GM12878 (cell line): Measurements from ENCODE around the gene PM20D2. TPM values are rescaled to one million over a fixed set of nuclear protein-coding genes. Genes with fewer than 3 reads are reported as not detected.

Experiments used
- ATAC-seq: fragments of 200-7000 bp; cut with Tn5 transposase; 3 replicates; pipeline ENCODE4 v1.9.1; 2020; ENCODE audit warnings: mild to moderate bottlenecking, moderate library complexity
- BruUV-seq: library from RNA; stranded (reverse); fragments of 400-500 nt; replicated peaks from 2 replicates; lab custom pipeline; 2021; lab: Mats Ljungman, UMichigan
- CTCF ChIA-PET: fragments of 300-600 bp; sonication (Branson Sonifier 250); formaldehyde crosslinking; extraction: SDS; loops from one replicate; lab custom pipeline; 2021; ENCODE audit warnings: inconsistent platforms; lab: Yijun Ruan, JAX
- POLR2A ChIA-PET: fragments of 350-600 bp; formaldehyde crosslinking; extraction: SDS; loops from one replicate; lab custom pipeline; 2021; ENCODE audit warnings: inconsistent platforms; lab: Charles Lee
- RAD21 ChIA-PET: fragments of 300-600 bp; sonication (Branson Sonifier 250); formaldehyde crosslinking; loops from one replicate; lab custom pipeline; 2023; ENCODE audit warnings: antibody characterized with exemption; ENCODE audit not compliant: unreplicated experiment; lab: Charles Lee
- SMC1A ChIA-PET: fragments of 300-600 bp; sonication (Branson Sonifier 250); formaldehyde crosslinking; loops from one replicate; lab custom pipeline; 2023; ENCODE audit not compliant: unreplicated experiment, uncharacterized antibody; lab: Charles Lee
- DNase-seq: peaks from one replicate; pipeline ENCODE4 v3.0.0-alpha.2; 2011; ENCODE audit warnings: low read depth, low spot score
- FAIRE-seq: peaks from 3 replicates; lab custom pipeline; 2011; peaks lifted over from hg19 to GRCh38; lab: Jason Lieb, UNC
- H2AFZ ChIP-seq: 2 replicates; pipeline ENCODE4 v1.6.0; 2011; ENCODE audit warnings: low read depth, low read length, control low read depth; ENCODE audit not compliant: control insufficient read depth
- H3K27ac ChIP-seq: 2 replicates; pipeline ENCODE4 v1.5.1; 2011; ENCODE audit warnings: control low read depth; ENCODE audit not compliant: control insufficient read depth, insufficient read depth
- H3K27me3 ChIP-seq, 2 experiments: replicated peaks in 1 of 2; 2 replicates each; pipeline versions ENCODE4 v1.6.0 to v1.6.1; 2011; ENCODE audit warnings: low read length in 1 of 2; ENCODE audit not compliant: control insufficient read depth in 2 of 2, insufficient read depth in 2 of 2
- H3K36me3 ChIP-seq, 2 experiments: 2 replicates each; pipeline ENCODE4 v1.5.1; 2011; ENCODE audit warnings: low read length in 1 of 2; ENCODE audit not compliant: control insufficient read depth in 2 of 2, insufficient read depth in 2 of 2
- H3K4me1 ChIP-seq: 2 replicates; pipeline ENCODE4 v1.6.1; 2011; ENCODE audit warnings: mild to moderate bottlenecking, low read length, moderate library complexity, mixed read lengths; ENCODE audit not compliant: control insufficient read depth, insufficient read depth
- H3K4me2 ChIP-seq: 2 replicates; pipeline ENCODE4 v1.6.0; 2011; ENCODE audit warnings: control low read depth; ENCODE audit not compliant: control insufficient read depth, insufficient read depth
- H3K4me3 ChIP-seq: fragments of 200-600 bp; sonication (generic); 2 replicates; pipeline ENCODE4 v1.5.1; 2016
- H3K79me2 ChIP-seq: 2 replicates; pipeline ENCODE4 v1.6.0; 2011; ENCODE audit warnings: low read length; ENCODE audit not compliant: control insufficient read depth, insufficient read depth
- H3K9ac ChIP-seq: 2 replicates; pipeline ENCODE4 v1.8.0; 2011; ENCODE audit warnings: low read length, control low read depth, mixed read lengths; ENCODE audit not compliant: control insufficient read depth, insufficient read depth
- H3K9me3 ChIP-seq: replicated peaks from 3 replicates; pipeline ENCODE4 v1.5.1; 2011; ENCODE audit warnings: mild to moderate bottlenecking, low read length; ENCODE audit not compliant: control insufficient read depth, insufficient read depth
- H4K20me1 ChIP-seq: 2 replicates; pipeline ENCODE4 v1.6.0; 2011; ENCODE audit not compliant: control insufficient read depth, insufficient read depth
- BHLHE40 ChIP-seq, 2 experiments: fragments of 450-650 bp in 1 of 2; IDR thresholded peaks; 2 replicates each; pipeline ENCODE4 v1.6.1; 2011 to 2017; ENCODE audit warnings: low read depth in 2 of 2, borderline replicate concordance in 1 of 2, improper control_type of control experiment in 1 of 2, low read length in 1 of 2, mild to moderate bottlenecking in 1 of 2
- BMI1 ChIP-seq: fragments of 450-650 bp; IDR thresholded peaks from 2 replicates; pipeline ENCODE4 v1.6.1; 2016; ENCODE audit warnings: mild to moderate bottlenecking, moderate library complexity, borderline replicate concordance
- CHD2 ChIP-seq: IDR thresholded peaks from 2 replicates; pipeline ENCODE4 v1.6.1; 2011; ENCODE audit warnings: low read depth, low read length, improper control_type of control experiment, borderline replicate concordance
- HDAC6 ChIP-seq: fragments of 200-600 bp; sonication (generic); IDR thresholded peaks from one replicate; pipeline ENCODE4 v1.8.0; 2017; ENCODE audit warnings: antibody characterized with exemption; ENCODE audit not compliant: unreplicated experiment
- JUND ChIP-seq: IDR thresholded peaks from 2 replicates; pipeline ENCODE4 v1.6.1; 2012; ENCODE audit warnings: low read depth, mild to moderate bottlenecking, low read length, improper control_type of control experiment, moderate library complexity
- MEF2A ChIP-seq: IDR thresholded peaks from 2 replicates; pipeline ENCODE4 v1.6.1; 2011; ENCODE audit warnings: low read depth, mild to moderate bottlenecking, low read length, moderate library complexity; ENCODE audit not compliant: insufficient read depth
- MTA2 ChIP-seq: fragments of 450-650 bp; IDR thresholded peaks from 2 replicates; pipeline ENCODE4 v1.6.1; 2016; ENCODE audit warnings: low read depth, mild to moderate bottlenecking, moderate library complexity
- NR2C1 ChIP-seq: fragments of 450-650 bp; IDR thresholded peaks from 2 replicates; pipeline ENCODE4 v1.6.1; 2017; ENCODE audit warnings: antibody characterized with exemption, mild to moderate bottlenecking, moderate library complexity
- NR2C2 ChIP-seq: IDR thresholded peaks from 2 replicates; pipeline ENCODE4 v1.6.1; 2011; ENCODE audit warnings: borderline replicate concordance, low read depth; ENCODE audit not compliant: control insufficient read depth, insufficient read length
- NRF1 ChIP-seq: conservative IDR thresholded peaks from 2 replicates; pipeline ENCODE4 v1.6.1; 2011; ENCODE audit warnings: mild to moderate bottlenecking, low read depth, low read length, improper control_type of control experiment
- PML ChIP-seq: IDR thresholded peaks from 2 replicates; pipeline ENCODE4 v1.6.1; 2012; ENCODE audit warnings: low read length, inconsistent platforms
- RAD21 ChIP-seq: IDR thresholded peaks from 2 replicates; pipeline ENCODE4 v1.6.1; 2011; ENCODE audit warnings: mild to moderate bottlenecking, low read depth, low read length, moderate library complexity; ENCODE audit not compliant: insufficient read depth
- RFX5 ChIP-seq: IDR thresholded peaks from 2 replicates; pipeline ENCODE4 v1.6.1; 2011; ENCODE audit warnings: low read depth, low read length, improper control_type of control experiment
- SRF ChIP-seq, 2 experiments: IDR thresholded peaks; 2 replicates each; pipeline ENCODE4 v1.6.1; 2011; ENCODE audit warnings: low read depth in 2 of 2, low read length in 2 of 2, mild to moderate bottlenecking in 1 of 2, moderate library complexity in 1 of 2
- ZNF24 ChIP-seq: fragments of 450-650 bp; IDR thresholded peaks from 2 replicates; pipeline ENCODE4 v1.6.1; 2017; ENCODE audit warnings: antibody characterized with exemption, mild to moderate bottlenecking
- WGBS: methylation state at CpG from one replicate; pipeline ENCODE4 v1.1.6; 2016; ENCODE audit warnings: low lambda C conversion rate; ENCODE audit not compliant: insufficient replicate concordance, insufficient coverage; ENCODE audit errors: missing lambda C conversion rate; 5-methylcytosine and 5-hydroxymethylcytosine counted together
- in situ Hi-C: fragments of 300-500 bp; cut with MboI; formaldehyde crosslinking; loops from 9 replicates; pipeline ENCODE4 v1.14.3; 2018; ENCODE audit warnings: mixed read lengths
- intact Hi-C: fragments of 100-400 bp; cut with micrococcal nuclease; formaldehyde crosslinking; loops from one replicate; pipeline ENCODE4 v1.14.2; 2022; ENCODE audit not compliant: unreplicated experiment
- polyA plus RNA-seq, 11 experiments: library from polyadenylated mRNA; depleted of rRNA in 4 of 11; unstranded in 6 of 11; stranded (reverse) in 5 of 11; fragments of >200 nt; fragmentation: Nextera tagmentation in 4 of 11; fragmentation: Illumina TruSeq in 1 of 11; extraction: Ambion mirVana in 4 of 11; extraction: Trizol in 1 of 11; gene quantifications; 1 replicate in 1 of 11; 2 replicates in 10 of 11; pipeline versions ENCODE4 v1.2.1 to v1.2.3, GENCODE V29; 2011 to 2016; ENCODE audit warnings: inconsistent platforms in 2 of 11, missing spikeins in 2 of 11, low read depth in 1 of 11
- total RNA-seq, 4 experiments: library from RNA; depleted of rRNA in 3 of 4; stranded (reverse); fragments of >200 nt in 3 of 4; fragmentation: Illumina TruSeq in 1 of 4; extraction: Trizol in 1 of 4; gene quantifications; 2 replicates each; pipeline versions ENCODE4 v1.2.1 to v1.2.3, GENCODE V29; 2013 to 2021
- TF ChIP-seq, protein P1 (sequence below): fragments of 450-650 bp; formaldehyde crosslinking; IDR thresholded peaks from 2 replicates; pipeline ENCODE4 v1.4.0; 2020; ENCODE audit warnings: mild to moderate bottlenecking, moderate library complexity
- TF ChIP-seq, protein P2 (sequence below): fragments of 450-650 bp; IDR thresholded peaks from 2 replicates; pipeline ENCODE4 v1.6.1; 2017; ENCODE audit warnings: mild to moderate bottlenecking, low read depth, inconsistent platforms; ENCODE audit not compliant: poor library complexity, severe bottlenecking

PM20D2 gene
- total and polyA plus RNA-seq, 10 of the 15 experiments (the other 5 are each of a cell fraction or from before 2014, with no cell fraction given): 7.8 to 23.6 (median 15.7) TPM

DNA sequence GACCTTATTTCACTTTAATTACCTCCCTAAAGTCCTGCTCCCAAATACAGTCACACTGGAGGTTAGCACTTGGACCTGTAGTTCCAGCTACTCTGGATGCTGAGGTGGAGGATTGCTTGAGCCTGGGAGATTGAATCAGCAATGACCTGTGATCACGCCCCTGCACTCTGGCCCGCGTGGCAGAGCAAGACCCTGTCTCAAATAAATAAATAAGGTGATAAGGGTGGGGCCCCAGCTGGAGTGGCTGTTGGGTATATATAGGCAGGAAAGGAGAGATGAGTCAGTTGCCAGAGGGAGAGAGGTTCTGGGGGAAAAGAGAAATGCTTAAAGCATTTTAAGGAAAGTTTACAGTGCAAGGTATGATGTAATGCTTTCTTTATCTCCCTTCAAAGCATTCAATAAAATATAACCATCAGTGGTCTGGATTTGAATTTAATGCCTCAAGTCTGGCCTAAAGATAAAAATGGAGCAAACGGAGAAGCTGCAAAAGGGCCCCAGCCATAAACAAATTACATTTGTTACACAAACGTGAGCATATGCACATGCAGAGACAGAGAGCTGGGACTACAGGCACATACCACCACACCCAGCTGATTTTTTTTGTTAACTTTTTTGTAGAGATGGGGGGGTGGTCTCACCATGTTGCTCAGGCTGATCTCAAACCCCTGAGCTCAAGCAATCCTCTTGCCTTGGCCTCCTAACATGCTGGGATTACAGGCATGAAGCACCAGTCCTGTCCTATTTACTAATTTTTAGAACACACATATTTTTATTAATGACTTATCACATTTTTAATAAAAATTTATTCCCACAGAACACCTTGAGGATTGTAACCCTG lies 6.1 kb upstream of the PM20D2 start:
- RAD21 ChIA-PET: no interaction called here
- ATAC-seq: no peak
- Histone ChIP-seq H2AFZ (no peak overlapping the region), H4K20me1 (no peaks in the 10 kb centered on the region), H3K4me2 (no peak overlapping the region), H3K79me2 (no peaks in the 10 kb centered on the region), H3K4me1 (peaks cover 4% of the 10 kb centered on the region; the same call in 1 of the 2 replicates), H3K9me3 (no peaks in the 10 kb centered on the region; the same call in 2 of the 3 replicates), H3K36me3 (no peaks in the 10 kb centered on the region), H3K4me3 (no peak overlapping the region), H3K9ac (no peak overlapping the region), H3K27me3 (no peaks in the 10 kb centered on the region), H3K27ac (no peak overlapping the region)
- no peak for FAIRE-seq
- POLR2A ChIA-PET: interaction anchor here (0.6 kb wide), 1 partner anchor 16 kb away, joined by 4 read pairs; no protein-coding TSS in a partner anchor
- no peak for DNase-seq
- in situ Hi-C loops (no loop called here), intact Hi-C loops (no loop called here)
- CTCF ChIA-PET: interaction anchor here (0.7 to 0.8 kb wide), 2 partner anchors 20 to 226 kb away, joined by 3 to 5 read pairs; no protein-coding TSS in a partner anchor
- WGBS: 72% methylated on average over 5 of the region's 5 CpGs
- no TSS peak for BruUV-seq
- SMC1A ChIA-PET: interaction anchor here (1.6 kb wide), 1 partner anchor 157 kb away, joined by 5 read pairs; no protein-coding TSS in a partner anchor
- no peak for TF ChIP-seq BMI1
- no peak for TF ChIP-seq MEF2A
- no peak for TF ChIP-seq JUND
- TF ChIP-seq, protein P1, sequence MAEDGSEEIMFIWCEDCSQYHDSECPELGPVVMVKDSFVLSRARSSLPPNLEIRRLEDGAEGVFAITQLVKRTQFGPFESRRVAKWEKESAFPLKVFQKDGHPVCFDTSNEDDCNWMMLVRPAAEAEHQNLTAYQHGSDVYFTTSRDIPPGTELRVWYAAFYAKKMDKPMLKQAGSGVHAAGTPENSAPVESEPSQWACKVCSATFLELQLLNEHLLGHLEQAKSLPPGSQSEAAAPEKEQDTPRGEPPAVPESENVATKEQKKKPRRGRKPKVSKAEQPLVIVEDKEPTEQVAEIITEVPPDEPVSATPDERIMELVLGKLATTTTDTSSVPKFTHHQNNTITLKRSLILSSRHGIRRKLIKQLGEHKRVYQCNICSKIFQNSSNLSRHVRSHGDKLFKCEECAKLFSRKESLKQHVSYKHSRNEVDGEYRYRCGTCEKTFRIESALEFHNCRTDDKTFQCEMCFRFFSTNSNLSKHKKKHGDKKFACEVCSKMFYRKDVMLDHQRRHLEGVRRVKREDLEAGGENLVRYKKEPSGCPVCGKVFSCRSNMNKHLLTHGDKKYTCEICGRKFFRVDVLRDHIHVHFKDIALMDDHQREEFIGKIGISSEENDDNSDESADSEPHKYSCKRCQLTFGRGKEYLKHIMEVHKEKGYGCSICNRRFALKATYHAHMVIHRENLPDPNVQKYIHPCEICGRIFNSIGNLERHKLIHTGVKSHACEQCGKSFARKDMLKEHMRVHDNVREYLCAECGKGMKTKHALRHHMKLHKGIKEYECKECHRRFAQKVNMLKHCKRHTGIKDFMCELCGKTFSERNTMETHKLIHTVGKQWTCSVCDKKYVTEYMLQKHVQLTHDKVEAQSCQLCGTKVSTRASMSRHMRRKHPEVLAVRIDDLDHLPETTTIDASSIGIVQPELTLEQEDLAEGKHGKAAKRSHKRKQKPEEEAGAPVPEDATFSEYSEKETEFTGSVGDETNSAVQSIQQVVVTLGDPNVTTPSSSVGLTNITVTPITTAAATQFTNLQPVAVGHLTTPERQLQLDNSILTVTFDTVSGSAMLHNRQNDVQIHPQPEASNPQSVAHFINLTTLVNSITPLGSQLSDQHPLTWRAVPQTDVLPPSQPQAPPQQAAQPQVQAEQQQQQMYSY: no peak
- no peak for TF ChIP-seq ZNF24
- TF ChIP-seq NRF1: no peak
- TF ChIP-seq CHD2: no peak
- TF ChIP-seq NR2C2: no peak
- TF ChIP-seq, protein P2, sequence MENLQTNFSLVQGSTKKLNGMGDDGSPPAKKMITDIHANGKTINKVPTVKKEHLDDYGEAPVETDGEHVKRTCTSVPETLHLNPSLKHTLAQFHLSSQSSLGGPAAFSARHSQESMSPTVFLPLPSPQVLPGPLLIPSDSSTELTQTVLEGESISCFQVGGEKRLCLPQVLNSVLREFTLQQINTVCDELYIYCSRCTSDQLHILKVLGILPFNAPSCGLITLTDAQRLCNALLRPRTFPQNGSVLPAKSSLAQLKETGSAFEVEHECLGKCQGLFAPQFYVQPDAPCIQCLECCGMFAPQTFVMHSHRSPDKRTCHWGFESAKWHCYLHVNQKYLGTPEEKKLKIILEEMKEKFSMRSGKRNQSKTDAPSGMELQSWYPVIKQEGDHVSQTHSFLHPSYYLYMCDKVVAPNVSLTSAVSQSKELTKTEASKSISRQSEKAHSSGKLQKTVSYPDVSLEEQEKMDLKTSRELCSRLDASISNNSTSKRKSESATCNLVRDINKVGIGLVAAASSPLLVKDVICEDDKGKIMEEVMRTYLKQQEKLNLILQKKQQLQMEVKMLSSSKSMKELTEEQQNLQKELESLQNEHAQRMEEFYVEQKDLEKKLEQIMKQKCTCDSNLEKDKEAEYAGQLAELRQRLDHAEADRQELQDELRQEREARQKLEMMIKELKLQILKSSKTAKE: no peak
- TF ChIP-seq MTA2: no peak
- TF ChIP-seq SRF (IDR thresholded peaks at IDR 0.05; ENCODE audit: low read depth in 2 of 2, low read length in 2 of 2): no peak
- TF ChIP-seq RAD21: no peak
- no peak for TF ChIP-seq HDAC6
- TF ChIP-seq NR2C1: no peak
- no peak for TF ChIP-seq RFX5
- TF ChIP-seq BHLHE40 (IDR thresholded peaks at IDR 0.05; ENCODE audit: borderline replicate concordance in 1 of 2, low read depth in 2 of 2, low read length in 1 of 2): no peak
- no peak for TF ChIP-seq PML
